Motor neuron (in vitro differentiated cells): Measurements from ENCODE around the gene INO80E. TPM values are rescaled to one million over a fixed set of nuclear protein-coding genes. Genes with fewer than 3 reads are reported as not detected.

Experiments
- ATAC-seq, 8 experiments: fragments of 200-7000 bp; cut with Tn5 transposase; replicated peaks in 6 of 8; 2 replicates each; pipeline ENCODE4 v1.8.0; 2021; ENCODE audit warnings: mild to moderate bottlenecking in 8 of 8, moderate library complexity in 8 of 8
- H3K27ac ChIP-seq, 2 donors: fragments of 250-450 bp; sonication (Bioruptor Pico); 2 replicates each; pipeline ENCODE4 v1.9.0; 2021; ENCODE audit warnings: antibody characterized with exemption in 2 of 2, mild to moderate bottlenecking in 2 of 2, moderate library complexity in 1 of 2
- H3K4me1 ChIP-seq, 2 donors: fragments of 250-450 bp; sonication (Bioruptor Pico); replicated peaks in 1 of 2; 2 replicates each; pipeline ENCODE4 v1.6.1; 2021; ENCODE audit warnings: antibody characterized with exemption in 2 of 2, mild to moderate bottlenecking in 2 of 2, moderate library complexity in 1 of 2
- H3K4me3 ChIP-seq, 5 donors: fragments of 250-450 bp; sonication (Bioruptor Pico); 2 replicates each; pipeline ENCODE4 v1.9.0; 2021; ENCODE audit warnings: antibody characterized with exemption in 5 of 5, mild to moderate bottlenecking in 5 of 5, moderate library complexity in 4 of 5
- WGBS, 10 experiments: fragments of 450-650 bp; shearing (Covaris generic); methylation state at CpG; one replicate each; pipeline ENCODE4 v1.0.0; 2022; 5-methylcytosine and 5-hydroxymethylcytosine counted together
- in situ Hi-C, 9 experiments: fragments of 400-800 bp; cut with MboI; loops; one replicate each; pipeline ENCODE4 v1.15.0; 2021; ENCODE audit warnings: low sequenced_read_pairs in 9 of 9, low pct_unique_long_range_greater_than_20kb in 2 of 9; ENCODE audit not compliant: unreplicated experiment in 9 of 9
- total RNA-seq, 8 experiments: library from RNA; unstranded; fragments of 300-600 nt; gene quantifications; 2 replicates each; pipeline versions ENCODE4 v1.2.3 to v1.2.4, GENCODE V29; 2022

The INO80E gene
- total RNA-seq, 8 experiments from 2014 or later: 31.9 to 61.2 (median 54.2) TPM

GRCh38 chr16:29990034-29990433 lies 6.0 kb upstream of the INO80E start:
- H3K27ac ChIP-seq: no peak overlapping the region
- ATAC-seq: no peak
- in situ Hi-C loops: no loop called here
- 90 to 100% (median 100%) methylated on average over 1 to 2 of the region's 2 CpGs; no CpG with 5 or more reads in 2 of the 10 experiments for WGBS, 10 experiments
- H3K4me1 ChIP-seq: peaks cover 5 to 8% of the 10 kb centered on the region in 2 donors
- H3K4me3 ChIP-seq: no peak overlapping the region

GRCh38 chr16:29990883-29991570 lies 5.0 kb upstream of the INO80E start:
- ATAC-seq: no peak
- H3K27ac ChIP-seq: no peak overlapping the region
- H3K4me1 ChIP-seq: peaks cover 5 to 8% of the 10 kb centered on the region in 2 donors
- WGBS, 10 experiments: 87 to 100% (median 95%) methylated on average over 2 to 4 of the region's 35 CpGs; no CpG with 5 or more reads in 7 of the 10 experiments
- no peak overlapping the region for H3K4me3 ChIP-seq
- in situ Hi-C loops: no loop called here

- in situ Hi-C loops: no loop called here
- H3K4me3 ChIP-seq: no peak overlapping the region
- no peak overlapping the region for H3K27ac ChIP-seq
- 40% methylated on average over 1 of the region's 5 CpGs; no CpG with 5 or more reads in 8 of the 10 experiments for WGBS, 10 experiments
- peaks cover 5 to 8% of the 10 kb centered on the region in 2 donors for H3K4me1 ChIP-seq
- no peak for ATAC-seq
These were observed 4.5 kb upstream of the INO80E start for GRCh38 chr16:29991571-29991904.

- in situ Hi-C loops: no loop called here
- peak in 2 of 8 experiments; percentile 19 to 20 for ATAC-seq
- Histone ChIP-seq H3K4me3 (no peak overlapping the region), H3K4me1 (peaks cover 5 to 10% of the 10 kb centered on the region in 2 donors), H3K27ac (no peak overlapping the region)
- 27 to 83% (median 55%) methylated on average over 2 to 6 of the region's 7 CpGs; no CpG with 5 or more reads in 4 of the 10 experiments for WGBS, 10 experiments
These were observed 3.6 kb upstream of the INO80E start for GRCh38 chr16:29992344-29992967.

- peaks cover 5 to 10% of the 10 kb centered on the region in 2 donors for H3K4me1 ChIP-seq
- in situ Hi-C loops: no loop called here
- no peak overlapping the region for H3K27ac ChIP-seq
- 80 to 100% (median 98%) methylated on average over 1 to 6 of the region's 25 CpGs; no CpG with 5 or more reads in 2 of the 10 experiments for WGBS, 10 experiments
- no peak overlapping the region for H3K4me3 ChIP-seq
- ATAC-seq: no peak
These were observed 2.7 kb upstream of the INO80E start for GRCh38 chr16:29993191-29993902.

- H3K4me3 ChIP-seq: peak overlapping the region in 3 of 5 donors; percentile 54 to 73 (median 62)
- in situ Hi-C loops: no loop called here
- no peak overlapping the region for H3K27ac ChIP-seq
- H3K4me1 ChIP-seq: peaks cover 5 to 10% of the 10 kb centered on the region in 2 donors
- 82 to 98% (median 92%) methylated on average over 2 to 6 of the region's 9 CpGs; no CpG with 5 or more reads in 1 of the 10 experiments for WGBS, 10 experiments
- ATAC-seq: no peak
These were observed 2.0 kb upstream of the INO80E start for GRCh38 chr16:29993903-29994599.

- in situ Hi-C loops: no loop called here
- H3K4me3 ChIP-seq: peak overlapping the region; percentile 54 to 91 (median 73)
- ATAC-seq: peak; percentile 8 to 49 (median 36)
- peak overlapping the region; percentile 97 to 98 for H3K27ac ChIP-seq
- H3K4me1 ChIP-seq: peaks cover 5 to 10% of the 10 kb centered on the region in 2 donors
- 0 to 100% (median 26%) methylated on average over 1 to 7 of the region's 24 CpGs for WGBS, 10 experiments
These were observed 1.3 kb upstream of the INO80E start for GRCh38 chr16:29994600-29995323.

GRCh38 chr16:29995324-29995910 lies 624 bp upstream of the INO80E start, which contains the start of gene HIRIP3:
Gene HIRIP3 (minus strand): TSS chr16:29995617. CDS start chr16:29995605, 12 bp downstream.
- peak within 1 kb of the TSS; percentile 97 to 98 for H3K27ac ChIP-seq
- 0 to 1% (median 0%) methylated on average over 1 to 17 of the region's 53 CpGs; no CpG with 5 or more reads in 2 of the 10 experiments for WGBS, 10 experiments
- peak within 1 kb of the TSS; percentile 54 to 91 (median 73) for H3K4me3 ChIP-seq
- in situ Hi-C loops: no loop called here
- ATAC-seq: peak; percentile 53 to 78 (median 69)
- H3K4me1 ChIP-seq: peaks cover 5 to 10% of the 10 kb centered on the region in 2 donors

- peak overlapping the region; percentile 54 to 91 (median 73) for H3K4me3 ChIP-seq
- 33 to 100% (median 80%) methylated on average over 1 to 2 of the region's 9 CpGs; no CpG with 5 or more reads in 2 of the 10 experiments for whole genome bisulfite sequencing, 10 experiments
- H3K27ac ChIP-seq: no peak overlapping the region
- ATAC-seq: no peak
- peaks cover 5 to 10% of the 10 kb centered on the region in 2 donors for H3K4me1 ChIP-seq
- in situ Hi-C loops: no loop called here
These were observed 767 bp downstream of the INO80E start for GRCh38 chr16:29996766-29997250.

- H3K4me3 ChIP-seq: no peak overlapping the region
- H3K27ac ChIP-seq: no peak overlapping the region
- H3K4me1 ChIP-seq: peaks cover under 1 to 5% of the 10 kb centered on the region in 2 donors
- WGBS, 10 experiments: 80 to 100% (median 99%) methylated on average over 1 to 6 of the region's 6 CpGs; no CpG with 5 or more reads in 4 of the 10 experiments
- ATAC-seq: no peak
- in situ Hi-C loops: loop anchor here in 4 of 9 experiments (25.0 kb wide), 2 partner anchors 162 to 187 kb away; partner anchors contain the start of genes MAZ (in 3 of the 4), MVP (in 3 of the 4), PAGR1 (in 3 of the 4) and PRRT2 (in 3 of the 4)
These were observed 3.6 kb downstream of the INO80E start for GRCh38 chr16:29999605-30000004.
